GM21576 (cell line): ENCODE data around the gene KDF1.
"Not testable (repeated sequence)": the region's sequence is repeated elsewhere in the genome, so short reads cannot be mapped to it uniquely, and the experiment has no call there.

Experiments
- ATAC-seq: cut with Tn5 transposase; IDR thresholded peaks from one replicate; pipeline ENCODE4 v1.9.1; 2021; ENCODE audit warnings: mild to moderate bottlenecking, moderate library complexity; ENCODE audit not compliant: unreplicated experiment

The KDF1 gene

DNA sequence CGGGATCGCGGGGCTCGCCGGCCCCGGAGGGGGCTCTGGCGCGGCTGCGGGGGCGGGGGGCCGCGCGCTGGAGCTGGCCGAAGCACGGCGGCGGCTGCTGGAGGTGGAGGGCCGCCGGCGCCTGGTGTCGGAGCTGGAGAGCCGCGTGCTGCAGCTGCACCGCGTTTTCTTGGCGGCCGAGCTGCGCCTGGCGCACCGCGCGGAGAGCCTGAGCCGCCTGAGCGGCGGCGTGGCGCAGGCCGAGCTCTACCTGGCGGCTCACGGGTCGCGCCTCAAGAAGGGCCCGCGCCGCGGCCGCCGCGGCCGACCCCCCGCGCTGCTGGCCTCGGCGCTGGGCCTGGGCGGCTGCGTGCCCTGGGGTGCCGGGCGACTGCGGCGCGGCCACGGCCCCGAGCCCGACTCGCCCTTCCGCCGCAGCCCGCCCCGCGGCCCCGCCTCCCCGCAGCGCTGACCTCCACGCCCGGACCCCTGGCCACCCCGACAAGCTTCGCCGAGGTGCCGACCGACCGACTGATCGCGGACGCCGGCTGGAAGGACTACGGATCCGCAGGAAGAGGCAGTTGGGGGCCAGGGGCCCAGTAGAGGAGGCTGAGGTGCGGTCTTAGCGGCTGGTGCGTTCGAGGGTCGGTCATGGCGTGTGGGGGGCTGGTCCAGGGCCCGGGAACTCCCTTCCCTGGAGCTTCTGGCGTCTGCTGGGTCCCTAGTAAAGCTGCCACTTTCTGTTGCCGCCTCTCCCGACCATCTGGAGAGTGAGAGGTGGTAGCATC, 33.9 kb upstream of the KDF1 start:
- no peak for ATAC-seq

DNA sequence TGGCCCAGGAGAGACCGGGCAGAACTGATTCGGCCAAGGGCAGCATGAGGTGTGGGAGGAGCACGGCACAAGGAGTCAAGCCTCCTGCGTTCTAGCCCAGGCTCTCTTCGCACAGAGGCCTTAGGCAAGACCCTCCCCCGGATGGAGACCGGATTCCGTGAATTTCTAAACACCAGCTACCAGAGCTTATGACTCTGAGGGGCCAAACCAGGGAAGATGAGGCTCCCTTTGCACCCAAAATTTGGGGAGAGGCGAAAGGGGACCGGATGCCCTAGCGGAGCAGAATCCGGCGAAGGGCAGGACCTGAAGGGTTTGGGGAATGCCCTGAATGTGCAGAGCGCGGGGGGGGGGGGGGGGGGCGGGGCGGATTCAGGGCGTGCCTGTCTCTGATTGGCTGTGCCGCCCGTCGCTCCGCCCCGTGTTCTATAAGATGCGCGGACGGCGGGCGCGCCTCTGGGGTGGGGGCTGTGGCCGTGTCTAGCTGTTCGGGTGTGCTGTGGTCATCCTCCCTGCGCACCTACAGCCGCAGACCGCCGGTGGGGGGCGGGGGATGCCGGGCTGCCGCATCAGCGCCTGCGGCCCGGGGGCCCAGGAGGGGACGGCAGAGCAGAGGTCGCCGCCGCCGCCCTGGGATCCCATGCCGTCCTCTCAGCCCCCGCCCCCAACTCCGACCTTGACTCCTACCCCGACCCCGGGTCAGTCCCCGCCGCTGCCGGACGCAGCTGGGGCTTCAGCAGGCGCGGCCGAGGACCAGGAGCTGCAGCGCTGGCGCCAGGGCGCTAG, 33.2 kb upstream of the KDF1 start, which contains the start of gene TRNP1:
Gene TRNP1 (plus strand): TSS at position 456 of the 783 bp plus-strand sequence. CDS start 95 bp downstream, at position 551.
- ATAC-seq, result no peak

DNA sequence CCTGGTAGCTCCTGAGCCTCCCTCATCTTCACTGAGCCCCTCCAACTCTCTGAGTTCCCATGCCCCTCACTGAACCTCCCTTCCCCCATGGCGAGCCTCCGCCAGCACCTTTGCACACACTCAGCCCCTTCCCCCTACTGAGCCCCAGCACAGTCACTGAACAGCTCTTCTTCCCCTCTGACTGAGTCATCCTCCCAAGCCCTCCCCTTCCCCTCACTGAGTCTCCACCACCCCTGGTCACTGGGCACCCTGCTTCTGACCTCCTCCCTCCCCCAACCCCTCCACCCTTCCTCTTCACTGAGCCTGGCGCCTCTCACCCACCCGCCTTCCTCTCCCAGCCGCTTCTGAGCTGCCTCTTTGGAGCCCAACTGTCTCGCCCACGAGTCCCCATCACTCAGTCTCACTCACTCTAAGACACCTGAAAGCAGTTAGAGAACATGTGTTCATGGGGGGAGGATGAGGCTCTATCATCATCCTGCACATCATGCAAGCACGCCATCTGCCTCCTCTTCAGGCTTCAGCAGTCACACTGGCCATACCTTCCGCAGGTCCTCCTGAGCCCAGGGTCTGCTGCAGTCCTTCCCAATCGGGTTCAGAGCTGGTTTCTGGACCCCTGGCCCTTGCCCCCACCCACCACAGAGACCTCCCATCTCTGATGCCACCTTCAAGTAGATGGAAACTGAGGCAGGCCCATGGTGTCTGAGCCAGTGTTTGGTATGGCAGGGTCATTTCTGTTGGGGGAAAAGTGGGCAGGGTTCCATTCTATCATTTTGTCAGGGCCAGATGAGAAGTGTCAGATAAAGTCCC, 31.2 kb upstream of the KDF1 start:
- ATAC-seq, result no peak

DNA sequence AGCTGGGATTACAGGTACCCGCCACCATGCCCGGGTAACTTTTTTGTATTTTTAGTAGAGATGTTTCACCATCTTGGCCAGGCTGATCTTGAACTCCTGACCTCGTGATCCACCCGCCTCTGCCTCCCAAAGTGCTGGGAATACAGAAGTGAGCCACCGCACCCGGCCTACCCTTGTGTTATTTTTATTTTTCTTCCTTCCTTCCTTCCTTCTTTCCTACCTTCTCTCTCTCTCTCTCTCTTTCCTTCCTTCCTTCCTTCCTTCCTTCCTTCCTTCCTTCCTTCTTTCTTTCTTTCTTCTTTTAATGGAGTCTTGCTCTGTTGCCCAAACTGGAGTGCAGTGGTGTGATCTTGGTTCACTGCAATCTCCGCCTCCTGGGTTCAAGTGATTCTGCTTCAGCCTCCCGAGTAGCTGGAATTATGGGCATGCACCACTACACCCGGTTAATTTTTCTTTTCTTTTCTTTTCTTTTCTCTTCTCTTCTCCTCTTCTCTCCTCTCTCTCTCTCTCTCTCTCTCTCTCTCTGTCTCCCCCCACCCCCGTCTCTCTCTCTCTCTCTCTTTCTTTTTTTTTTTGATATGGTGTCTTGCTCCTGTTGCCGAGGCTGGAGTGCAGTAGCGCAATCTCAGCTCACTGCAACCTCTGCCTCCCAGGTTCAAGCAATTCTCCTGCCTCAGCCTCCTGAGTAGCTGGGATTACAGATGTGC, 29.3 kb upstream of the KDF1 start:
- ATAC-seq, result not testable (repeated sequence)

DNA sequence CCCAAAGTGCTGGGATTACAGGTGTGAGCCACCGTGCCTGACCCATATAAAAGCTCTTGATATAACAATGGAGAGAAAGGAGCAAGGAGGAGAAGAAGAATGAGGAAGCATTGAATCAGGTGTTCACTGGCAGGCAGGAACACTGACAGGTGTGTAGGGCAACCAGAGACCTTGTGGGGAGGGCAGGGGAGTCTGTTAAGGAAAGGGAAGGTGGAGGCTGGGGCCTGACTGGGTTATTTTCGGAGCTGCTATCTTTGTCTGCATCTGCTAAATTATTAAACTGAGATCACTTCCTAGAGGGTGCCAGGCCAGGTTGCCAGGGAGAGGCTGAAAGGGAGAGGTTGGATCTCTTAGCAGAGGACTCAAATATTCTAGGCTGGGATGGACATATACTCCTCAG, 26.4 kb upstream of the KDF1 start:
- ATAC-seq, result no peak

DNA sequence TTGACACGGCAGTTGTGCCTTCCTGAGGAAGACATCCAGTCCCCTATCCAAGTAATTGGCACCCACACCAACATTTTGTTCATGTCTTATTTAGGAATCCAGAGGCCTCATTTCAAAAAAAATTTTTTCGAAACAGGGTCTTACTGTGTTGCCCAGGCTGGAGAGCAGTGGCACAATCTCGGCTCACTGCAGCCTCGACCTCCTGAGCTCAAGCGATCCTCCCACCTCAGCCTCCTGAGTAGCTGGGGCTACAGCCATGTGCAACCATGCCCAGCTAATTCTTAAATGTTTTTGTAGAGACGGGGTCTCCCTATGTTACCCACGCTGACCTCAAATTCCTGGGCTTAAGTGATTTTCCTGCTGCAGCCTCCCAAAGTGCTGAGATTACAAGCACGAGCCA, 24.0 kb upstream of the KDF1 start:
- ATAC-seq, result no peak

DNA sequence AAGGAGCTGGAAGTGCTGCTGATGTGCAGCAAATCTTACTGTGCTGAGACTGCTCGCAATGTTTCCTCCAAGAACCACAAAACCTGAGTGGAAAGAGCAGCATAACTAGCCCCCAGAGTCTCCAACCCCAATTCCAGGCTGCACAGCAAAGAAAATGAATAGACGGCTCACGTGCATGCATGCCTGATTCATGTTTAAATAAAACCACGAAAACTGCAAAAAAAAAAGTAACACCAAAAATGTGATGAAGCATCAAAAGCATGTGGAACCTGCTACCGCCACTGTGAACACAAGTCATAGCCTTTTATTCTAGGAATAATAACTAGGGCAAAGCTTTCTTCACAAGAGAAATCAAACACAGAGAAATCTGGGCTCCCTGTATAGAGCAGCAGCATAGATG, 23.6 kb upstream of the KDF1 start:
- ATAC-seq, result no peak

DNA sequence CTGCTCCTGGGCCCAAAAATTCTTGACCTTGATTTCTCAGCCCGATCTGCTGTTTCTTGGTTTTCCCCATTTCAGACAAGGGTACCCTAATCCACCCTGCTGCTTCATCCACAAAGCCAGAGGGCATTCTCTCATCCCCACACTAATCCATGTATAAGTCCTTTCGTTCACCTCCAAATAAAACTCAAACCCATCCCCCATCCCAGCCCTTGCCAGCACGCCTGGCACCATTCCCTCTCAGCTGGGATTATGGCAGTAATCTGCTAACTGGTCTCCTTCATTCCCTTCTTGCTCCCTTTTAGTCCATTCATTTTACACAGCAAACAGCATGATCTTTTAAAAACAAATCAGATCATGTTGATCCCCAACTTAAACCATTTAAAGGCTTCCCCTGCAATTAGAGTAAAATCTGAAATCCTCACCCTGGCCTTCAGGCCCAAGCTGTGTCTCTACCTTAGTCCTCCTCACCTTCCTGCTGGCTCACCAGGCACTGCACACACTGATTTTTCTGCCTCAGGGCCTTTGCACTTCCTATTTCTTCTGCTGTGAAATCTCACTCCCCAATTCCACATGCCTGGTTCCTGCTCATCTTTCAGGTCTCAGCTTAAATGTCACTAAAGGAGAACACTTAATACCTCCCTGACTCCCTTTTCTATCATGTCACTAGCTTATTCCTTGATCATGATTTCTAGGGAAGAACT, 21.0 kb upstream of the KDF1 start:
- ATAC-seq, result no peak

DNA sequence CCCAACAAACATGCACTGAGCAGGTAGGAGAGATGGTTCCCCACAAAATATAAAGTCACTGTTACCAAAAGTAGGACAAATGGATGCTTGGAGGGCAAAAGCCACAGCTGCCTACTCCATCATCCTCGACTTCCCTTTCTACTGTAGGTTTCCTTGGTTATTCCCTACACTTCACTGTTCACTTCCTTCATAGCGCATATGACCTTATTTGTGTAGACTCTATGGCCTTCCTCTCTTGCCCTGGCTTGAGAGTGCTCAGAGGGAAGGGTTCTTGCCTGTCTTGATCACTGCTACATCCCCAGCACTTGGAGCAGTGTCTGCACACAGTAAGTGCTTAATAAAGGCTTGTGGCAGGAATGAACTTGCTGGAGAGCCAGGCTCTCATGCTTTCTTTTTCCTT, 18.6 kb upstream of the KDF1 start:
- no peak for ATAC-seq

DNA sequence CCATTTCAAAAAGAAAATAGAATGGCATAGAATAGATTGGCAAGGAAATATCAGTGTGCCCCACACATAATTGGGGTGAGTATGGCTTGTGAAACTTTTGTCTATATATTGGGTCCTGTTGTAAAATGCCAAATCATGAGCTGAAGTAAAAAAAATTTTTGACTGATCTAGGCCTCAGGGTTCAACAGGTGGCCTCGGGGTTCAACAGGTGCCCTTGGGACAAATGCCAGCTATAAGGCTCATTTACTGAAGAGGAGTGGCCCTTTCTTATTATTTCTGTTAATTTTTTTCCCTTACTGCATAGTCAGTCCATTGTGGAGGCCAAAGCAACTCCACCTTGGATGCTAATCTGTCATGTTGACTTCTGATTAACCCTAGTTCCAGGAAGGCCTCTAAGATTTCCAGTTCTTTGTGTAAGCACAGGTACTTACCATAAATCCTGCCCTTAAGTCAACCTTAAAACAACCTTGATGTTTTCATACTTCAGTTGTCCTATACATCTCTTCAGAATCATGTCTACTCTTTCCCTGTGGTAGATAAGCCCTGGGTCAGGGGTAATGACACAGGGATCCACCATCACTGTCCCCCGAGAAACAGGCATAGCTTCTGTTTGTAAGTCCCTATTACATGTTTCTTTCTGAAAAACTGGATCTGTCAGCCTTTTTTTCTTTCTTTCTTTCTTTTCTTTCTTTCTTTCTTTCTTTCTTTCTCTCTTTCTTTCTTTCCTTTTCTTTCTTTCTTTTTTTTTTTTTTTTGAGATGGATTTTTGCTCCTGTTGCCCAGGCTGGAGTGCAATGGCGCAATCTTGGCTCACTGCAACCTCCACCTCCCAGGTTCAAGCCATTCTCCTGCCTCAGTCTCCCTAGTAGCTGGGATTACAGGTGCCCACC, 16.6 kb upstream of the KDF1 start:
- no peak for ATAC-seq

DNA sequence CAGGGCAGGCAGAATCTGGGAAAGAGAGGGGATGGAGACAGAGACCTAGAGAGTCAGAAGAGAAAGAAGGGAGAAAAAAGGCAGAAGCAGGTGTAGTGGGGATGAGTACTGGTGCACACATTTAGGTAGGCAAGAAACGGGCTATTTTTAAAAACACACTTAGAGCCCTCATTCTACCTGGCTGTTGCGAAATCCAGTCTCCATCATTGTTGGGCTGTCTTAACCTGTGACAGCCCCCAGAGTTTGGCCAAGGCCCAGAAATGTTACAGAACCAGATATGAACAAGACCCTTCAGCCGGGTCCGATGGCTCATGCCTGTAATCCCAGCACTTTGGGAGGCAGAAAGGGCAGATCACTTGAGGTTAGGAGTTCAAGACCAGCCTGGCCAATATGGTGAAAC, 12.6 kb upstream of the KDF1 start:
- ATAC-seq, result no peak

DNA sequence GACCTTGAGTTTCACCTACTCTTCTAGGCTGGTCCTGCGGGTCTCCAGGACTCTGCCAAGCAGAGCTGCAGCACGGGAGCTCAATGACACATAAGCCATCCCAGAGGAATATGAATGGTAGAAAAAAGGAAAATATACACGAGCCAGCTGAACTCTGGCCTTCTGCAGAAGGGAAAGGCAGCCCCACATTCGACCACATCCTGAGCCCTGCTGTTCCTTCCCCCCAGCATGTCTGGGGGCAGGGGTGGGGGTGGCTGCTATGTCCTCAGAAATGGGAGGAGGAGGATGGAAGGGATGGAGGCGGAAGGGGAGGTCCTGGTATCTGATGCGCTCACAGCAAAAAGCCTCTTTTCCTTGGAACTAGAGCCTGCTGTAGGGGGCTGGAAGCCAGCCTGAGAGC, 12.1 kb upstream of the KDF1 start:
- no peak for ATAC-seq

DNA sequence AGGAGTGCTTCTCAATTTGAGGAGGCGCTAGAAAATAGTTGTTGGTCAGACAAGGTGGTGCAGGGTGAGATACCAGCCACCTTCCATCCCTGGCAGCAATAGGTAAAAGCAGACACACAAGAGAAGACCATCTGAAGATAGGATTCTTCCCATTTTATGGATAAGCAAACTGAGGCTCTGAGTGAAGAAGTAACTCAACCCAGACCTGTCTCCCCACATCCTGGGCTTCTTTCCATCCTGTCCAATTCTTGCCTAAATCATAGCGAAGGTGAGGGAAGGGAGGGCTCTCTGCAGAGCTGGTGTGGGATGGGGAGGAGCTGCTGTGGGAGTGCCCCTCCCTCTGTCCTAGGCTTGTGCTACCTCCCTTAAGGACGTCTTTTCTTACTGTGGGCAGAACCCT, 11.3 kb upstream of the KDF1 start:
- ATAC-seq, result no peak

DNA sequence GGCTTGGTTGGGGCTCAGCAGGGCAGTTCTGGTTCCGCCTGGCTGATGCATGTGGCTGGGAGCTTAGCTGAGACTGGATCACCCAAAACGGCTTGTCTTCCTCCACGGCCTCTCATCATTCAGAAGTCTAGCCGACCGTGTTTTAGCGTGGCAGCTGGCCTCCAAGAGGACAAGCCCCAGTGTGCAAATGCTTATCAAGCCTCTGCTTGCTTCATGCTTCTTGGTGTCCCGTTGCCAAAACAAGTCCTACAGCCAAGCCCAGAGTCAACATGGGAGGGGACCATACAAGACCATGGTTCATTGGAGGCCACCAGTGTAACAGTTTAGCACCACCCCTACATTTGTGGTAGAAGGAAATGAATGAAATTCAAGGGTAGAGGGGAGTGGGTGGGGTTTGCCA, 10.5 kb upstream of the KDF1 start:
- no peak for ATAC-seq

DNA sequence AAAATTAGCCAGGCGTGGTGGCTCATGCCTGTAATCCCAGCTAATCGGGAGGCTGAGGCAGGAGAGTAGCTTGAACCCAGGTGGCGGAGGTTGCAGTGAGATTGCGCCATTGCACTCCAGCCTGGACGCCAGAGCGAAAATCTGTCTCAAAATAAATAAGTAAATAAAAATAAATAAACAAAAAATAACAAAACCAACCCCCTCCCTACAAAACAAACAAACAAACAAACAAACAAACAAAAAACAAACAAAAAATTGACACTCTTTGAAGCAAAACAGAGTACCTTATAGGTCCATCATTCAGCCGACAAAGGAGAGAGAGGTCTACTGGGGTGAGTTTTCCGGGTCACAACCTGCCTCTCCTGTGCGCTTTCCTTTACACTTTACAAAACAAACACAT, 5.4 kb upstream of the KDF1 start:
- ATAC-seq, result no peak

DNA sequence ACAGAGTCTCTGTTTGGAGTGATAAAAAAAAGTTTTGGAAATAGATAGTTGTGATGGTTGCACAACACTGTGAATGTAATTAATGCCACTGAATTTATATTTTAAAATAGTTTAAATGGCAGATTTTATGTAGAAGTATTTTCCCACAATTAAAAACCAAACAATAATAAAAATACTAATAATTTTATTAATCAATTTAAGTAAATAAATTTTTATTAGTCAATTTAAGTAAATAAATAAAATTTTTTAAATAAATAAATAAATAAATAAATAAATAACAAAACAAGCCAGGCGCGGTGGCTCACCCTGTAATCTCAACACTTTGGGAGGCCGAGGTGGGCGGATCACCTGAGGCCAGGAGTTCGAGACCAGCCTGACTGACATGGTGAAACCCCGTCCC, 4.9 kb upstream of the KDF1 start:
- ATAC-seq, result no peak

DNA sequence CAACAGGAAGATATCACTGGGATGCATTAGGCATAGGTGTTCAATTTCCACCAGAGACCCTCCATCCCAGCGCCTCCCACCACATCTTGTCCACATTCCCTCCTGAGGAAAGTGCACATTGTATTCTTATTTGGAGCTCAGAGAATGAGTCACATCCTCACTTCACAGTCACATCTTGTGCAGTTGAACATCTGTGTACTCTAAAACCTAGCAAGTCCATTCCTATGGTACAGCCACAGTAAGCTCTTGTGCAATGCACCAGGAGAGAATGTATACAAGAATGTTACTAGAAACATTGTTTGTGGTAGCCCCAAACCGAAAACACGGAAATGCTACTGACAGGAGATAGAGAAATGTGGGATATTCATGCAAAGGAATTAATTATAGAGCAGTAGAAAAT, 1.6 kb upstream of the KDF1 start:
- ATAC-seq, result no peak

DNA sequence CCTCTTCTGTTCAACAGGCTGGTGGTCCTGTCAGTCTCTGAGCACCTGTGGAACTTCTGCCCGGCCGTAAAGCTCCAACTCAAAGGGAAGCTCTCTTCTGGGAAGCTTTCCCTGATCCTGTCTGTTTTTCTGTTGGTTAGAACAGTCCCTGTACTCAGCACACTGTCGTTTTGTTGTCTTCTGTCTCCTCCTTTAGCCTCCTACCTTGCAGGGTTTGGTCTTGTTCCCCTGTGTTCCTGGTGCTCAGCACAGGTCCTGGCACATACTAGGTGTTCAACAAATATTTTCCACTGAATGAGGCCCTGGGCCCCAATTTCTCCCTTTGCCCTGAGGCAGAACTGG, 328 bp upstream of the KDF1 start:
- no peak for ATAC-seq

DNA sequence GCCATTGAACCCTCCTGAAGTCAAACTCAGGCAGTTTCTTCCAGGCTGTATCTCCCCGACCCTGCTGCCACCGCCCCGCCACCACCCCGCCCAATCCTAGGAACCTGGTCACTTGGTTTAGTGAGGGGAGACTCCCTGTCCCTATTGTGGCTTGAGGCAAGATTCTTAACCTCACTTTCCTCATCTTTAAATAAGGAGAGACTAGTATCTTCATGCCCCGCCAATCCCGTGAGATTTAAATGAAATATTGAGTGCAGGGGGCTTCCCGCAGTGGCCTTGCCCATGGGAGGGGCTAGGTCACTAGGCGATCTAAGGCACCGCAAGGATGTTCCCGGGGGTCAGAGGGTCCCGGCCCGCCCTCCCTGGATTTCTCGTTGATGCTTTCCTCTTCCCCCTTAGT, 998 bp downstream of the KDF1 start:
- no peak for ATAC-seq

DNA sequence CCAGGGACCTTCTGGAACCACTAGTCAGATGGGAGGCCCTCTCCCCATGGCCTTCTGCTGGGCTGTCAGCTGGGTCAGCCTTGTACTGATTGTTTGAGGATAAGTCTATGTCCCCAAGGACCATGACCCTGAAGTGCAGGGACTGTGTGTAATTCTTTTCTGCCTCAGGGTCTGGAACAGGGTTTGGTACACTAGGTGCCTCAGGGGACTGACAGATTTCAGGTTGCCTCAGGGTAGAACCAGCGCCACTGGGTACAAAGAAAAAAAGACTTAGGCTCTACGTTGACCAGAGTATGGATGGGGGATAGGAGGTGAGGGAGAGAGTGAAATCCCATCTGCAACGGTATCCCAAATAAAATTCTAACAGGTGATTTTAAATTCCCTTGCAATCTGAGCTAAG, 3.0 kb downstream of the KDF1 start:
- no peak for ATAC-seq
